ENCODE data around the gene TMEM270.
"Not testable (repeated sequence)": the region's sequence is repeated elsewhere in the genome, so short reads cannot be mapped to it uniquely, and the experiment has no call there.

TMEM270 gene

GRCh38 chr7:73852500-73852899 is 8.5 kb upstream of the TMEM270 start:
- DNase-seq (ENCODE audit: low read depth in 1 of 2, low spot score in 1 of 2): no peak

DNA sequence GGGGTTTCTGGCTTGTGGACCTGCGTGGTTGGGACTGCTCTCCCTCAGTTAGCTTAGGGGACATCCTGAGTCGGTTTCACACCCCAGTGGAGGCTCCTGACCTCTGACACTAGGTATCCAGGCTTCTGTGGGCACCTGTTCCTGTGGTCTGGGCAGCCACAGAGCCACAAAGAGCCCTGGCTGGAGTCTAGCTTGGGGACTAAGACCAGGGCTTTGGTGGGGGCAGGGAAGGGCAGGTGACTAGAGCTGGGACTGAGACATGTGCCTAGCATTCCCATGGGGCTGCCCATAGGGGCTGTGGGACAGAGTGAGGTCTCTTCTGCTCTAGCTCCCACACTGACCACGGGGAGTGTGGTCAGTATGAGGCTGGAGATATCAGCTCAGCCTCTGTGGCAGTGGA is 4.0 kb upstream of the TMEM270 start:
- no peak for DNase-seq (ENCODE audit: low read depth in 1 of 2, low spot score in 1 of 2)

- DNase-seq (ENCODE audit: low read depth in 1 of 2, low spot score in 1 of 2): no peak
These were observed 2.2 kb upstream of the TMEM270 start for GRCh38 chr7:73858807-73859206.

DNA sequence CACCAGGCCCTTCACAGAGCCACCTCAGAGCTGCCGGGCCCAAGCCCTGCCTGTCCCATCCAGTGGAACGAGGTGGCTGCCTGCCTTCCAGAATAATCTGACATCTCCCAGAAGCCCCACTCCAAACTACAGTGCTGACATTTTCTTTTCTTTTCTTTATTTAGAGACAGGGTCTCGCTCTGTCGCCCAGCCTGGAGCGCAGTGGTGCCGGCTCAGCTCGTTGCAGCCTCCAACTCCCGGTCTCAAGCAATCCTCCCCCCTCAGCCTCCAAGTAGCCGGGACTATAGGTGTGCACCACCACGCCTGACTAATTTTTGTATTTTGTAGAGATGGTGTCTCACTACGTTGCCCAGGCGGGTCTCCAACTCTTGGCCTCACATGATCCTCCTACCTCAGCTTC is 346 bp downstream of the TMEM270 start:
- no peak for DNase-seq (ENCODE audit: low read depth in 1 of 2, low spot score in 1 of 2)

GRCh38 chr7:73864981-73865711 is 4.2 kb downstream of the TMEM270 start:
- no peak for DNase-seq (ENCODE audit: low read depth in 1 of 2, low spot score in 1 of 2)

DNA sequence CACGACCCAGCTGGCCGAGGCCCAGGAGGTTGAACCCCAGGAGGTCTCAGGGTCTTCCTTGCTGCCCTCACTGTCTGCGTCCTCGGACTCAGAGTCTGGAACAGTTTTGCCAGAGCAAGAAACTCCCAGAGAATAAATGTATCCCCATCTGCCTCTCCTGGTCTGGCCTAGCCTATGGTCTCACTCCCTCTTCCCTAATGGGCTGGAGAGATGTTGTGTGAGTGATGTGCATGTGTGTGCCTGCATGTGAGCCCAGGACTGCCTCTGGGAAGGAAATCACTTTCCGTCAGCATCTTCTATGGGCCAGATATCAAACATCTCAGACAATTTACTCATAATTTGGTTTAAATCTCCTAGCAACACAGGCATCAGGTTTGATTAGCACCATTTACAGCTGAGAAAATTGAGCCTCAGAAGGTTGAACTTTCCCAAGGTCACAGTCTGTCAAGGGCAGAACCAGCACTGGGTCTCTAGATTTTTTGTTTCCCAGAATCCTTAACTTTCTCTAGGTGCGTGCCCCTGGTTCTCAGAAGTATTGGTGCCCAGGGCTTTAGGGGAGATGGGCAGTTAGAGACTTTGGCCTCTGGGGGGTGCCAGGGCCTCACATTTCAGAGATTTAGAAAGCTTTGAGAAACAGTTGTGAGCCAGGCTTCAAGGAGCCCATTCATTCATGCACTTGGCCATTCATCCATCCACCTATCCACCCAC is 4.9 kb downstream of the TMEM270 start:
- no peak for DNase-seq (ENCODE audit: low read depth in 1 of 2, low spot score in 1 of 2)

GRCh38 chr7:73866446-73866767 is 5.4 kb downstream of the TMEM270 start:
- DNase-seq (ENCODE audit: low read depth in 1 of 2, low spot score in 1 of 2): no peak

GRCh38 chr7:73869011-73869798 is 8.2 kb downstream of the TMEM270 start:
- DNase-seq (ENCODE audit: low read depth in 1 of 2, low spot score in 1 of 2): no peak

DNA sequence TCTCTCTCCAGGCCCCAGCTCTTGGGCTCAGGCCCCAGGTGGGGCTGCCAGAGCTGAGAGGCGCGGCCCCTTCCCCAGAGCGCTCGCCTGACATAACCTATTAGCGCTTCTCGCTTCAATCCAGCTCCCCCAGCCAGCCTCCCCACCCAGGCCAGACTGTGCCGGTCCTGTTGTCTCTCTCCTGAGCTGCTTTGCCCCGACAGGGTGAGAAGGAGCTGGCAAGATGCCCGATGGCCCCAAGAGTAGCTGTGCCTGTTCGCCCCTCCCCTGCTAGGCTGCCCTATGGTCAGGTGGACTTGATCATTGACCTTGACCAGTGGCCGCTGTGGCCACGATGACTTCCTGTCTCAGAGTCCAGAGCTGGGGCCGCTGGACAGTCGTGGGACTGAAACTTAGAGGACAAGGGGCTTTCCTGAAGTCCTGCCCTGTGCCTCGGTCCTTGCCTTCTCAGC is 9.1 kb downstream of the TMEM270 start:
- DNase-seq (ENCODE audit: low read depth in 1 of 2, low spot score in 1 of 2): no peak

- no peak for DNase-seq (ENCODE audit: low read depth in 1 of 2, low spot score in 1 of 2)
These were observed 10.4 kb downstream of the TMEM270 start for GRCh38 chr7:73871163-73872011.

- DNase-seq (ENCODE audit: low read depth in 1 of 2, low spot score in 1 of 2): no peak
These were observed 11.3 kb downstream of the TMEM270 start for GRCh38 chr7:73872056-73872908.

DNA sequence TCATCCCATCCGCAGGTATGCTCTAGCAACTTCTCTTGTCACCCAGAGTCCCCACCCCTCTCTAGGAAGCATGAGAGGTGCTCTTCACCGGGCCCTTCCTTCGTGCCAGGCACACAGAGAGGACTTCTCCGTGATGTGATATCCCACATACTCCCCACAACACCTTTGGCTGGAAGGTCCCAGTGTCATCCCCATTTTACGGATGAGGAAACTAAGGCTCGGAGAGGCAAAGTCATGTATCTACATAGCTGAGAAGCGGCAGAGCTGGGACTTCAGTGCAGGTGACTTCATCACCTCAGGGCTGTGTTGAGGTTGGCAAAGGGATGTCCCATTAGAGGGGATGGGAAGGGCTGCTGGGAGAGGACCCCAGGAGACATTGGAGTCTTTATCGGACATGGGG is 15.4 kb downstream of the TMEM270 start:
- DNase-seq (ENCODE audit: low read depth in 1 of 2, low spot score in 1 of 2): no peak

DNA sequence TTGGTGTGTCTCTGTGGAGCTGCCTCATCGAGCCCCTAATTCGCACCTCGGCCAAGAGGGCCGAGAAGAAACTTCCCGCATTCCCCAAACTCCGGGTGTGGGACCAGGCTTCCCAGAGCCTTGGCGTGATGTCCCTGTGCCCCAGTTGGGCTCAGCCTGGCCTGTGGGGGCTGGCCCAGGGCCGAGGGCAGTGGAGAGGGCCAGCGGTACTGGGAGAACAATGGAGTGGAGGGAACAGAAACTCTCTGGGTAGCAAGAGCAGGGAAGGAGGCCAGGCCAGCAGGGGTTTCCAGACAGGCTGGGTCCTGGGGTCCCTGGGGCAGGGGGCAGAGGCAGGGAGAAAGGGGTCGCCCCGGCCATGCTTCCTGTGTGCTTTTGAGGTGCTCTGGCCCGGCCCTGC is 16.0 kb downstream of the TMEM270 start:
- DNase-seq (ENCODE audit: low read depth in 1 of 2, low spot score in 1 of 2): no peak

- DNase-seq (ENCODE audit: low read depth in 1 of 2, low spot score in 1 of 2): no peak
These were observed 19.2 kb downstream of the TMEM270 start for GRCh38 chr7:73879977-73880681.

DNA sequence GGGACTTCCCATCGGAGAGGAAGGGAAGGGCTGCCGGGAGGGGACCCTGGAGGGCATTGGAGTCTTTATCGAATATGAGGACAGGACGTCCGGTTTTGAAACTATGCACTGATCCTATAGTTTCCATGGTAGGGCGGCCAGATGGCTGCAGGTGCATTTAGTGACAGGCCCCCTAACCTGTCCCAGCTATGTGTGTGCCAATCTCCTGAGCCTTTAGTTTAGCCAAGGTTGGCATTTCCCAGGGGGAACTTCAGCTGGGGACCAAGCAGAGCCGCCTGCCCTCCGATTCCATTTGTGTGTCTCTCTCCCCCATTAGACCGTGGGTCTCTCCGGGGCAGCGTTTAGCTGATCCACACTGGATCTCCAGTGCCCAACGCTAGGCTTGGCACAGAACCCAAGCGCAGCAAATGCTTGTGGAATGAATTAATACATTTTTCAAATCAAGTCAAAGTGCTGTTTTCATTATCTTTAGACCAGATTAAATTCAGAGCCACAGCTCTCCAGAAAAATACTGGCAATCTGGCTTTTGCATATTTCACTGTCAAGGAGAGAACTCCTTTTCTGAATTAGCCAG is 19.9 kb downstream of the TMEM270 start:
- DNase-seq (ENCODE audit: low read depth in 1 of 2, low spot score in 1 of 2): no peak

GRCh38 chr7:73881352-73882046 is 20.5 kb downstream of the TMEM270 start:
- DNase-seq (ENCODE audit: low read depth in 1 of 2, low spot score in 1 of 2): no peak

DNA sequence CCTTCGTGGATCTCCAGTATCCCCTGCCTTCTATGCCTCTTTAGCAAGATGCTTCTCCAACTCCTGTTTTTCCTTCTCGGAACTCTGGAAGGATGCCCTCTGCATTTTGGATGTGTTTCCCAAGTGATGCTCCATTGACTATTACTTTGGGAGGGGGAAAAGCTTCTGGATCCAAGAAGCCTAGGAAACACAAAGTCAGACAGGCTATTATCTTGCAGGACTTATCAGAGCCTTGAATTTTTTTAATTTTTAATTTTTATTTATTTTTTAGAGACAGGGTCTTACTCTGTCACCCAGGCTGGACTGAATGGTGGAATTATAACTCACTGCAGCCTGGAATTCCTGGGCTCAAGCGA is 21.1 kb downstream of the TMEM270 start:
- no peak for DNase-seq (ENCODE audit: low read depth in 1 of 2, low spot score in 1 of 2)

DNA sequence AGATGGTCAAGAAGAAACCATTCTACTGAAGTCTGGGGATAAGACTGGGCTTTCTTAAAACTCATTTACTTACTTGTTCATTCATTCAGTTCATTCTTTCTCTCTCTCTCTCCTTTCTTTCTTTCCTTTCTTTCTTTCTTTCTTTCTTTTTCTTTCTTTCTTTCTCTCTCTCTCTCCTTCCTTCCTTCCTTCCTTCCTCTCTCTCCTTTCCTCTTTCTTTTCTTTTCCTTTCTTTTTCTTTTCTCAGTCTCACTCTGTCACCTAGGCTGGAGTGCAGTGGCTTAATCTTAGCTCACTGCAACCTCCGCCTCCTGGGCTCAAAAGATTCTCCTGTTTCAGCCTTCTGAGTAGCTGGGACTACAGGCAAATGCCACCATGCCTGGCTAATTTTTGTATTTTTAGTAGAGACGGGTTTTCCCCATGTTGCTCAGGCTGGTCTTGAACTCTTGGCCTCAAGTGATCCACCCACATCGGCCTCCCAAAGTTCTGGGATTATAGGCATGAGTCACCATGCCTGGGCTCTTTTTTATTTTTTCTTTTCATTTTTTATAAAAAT is 24.0 kb downstream of the TMEM270 start:
- DNase-seq (ENCODE audit: low read depth in 1 of 2, low spot score in 1 of 2): not testable (repeated sequence)
